Activated T-helper 1 cell treated with anti-CD3 and anti-CD28 coated beads, Interleukin-12 subunit alpha, Interleukin-12 subunit beta, Interleukin-2, Interleukin-4 antibody, amounts not matched to agents 30 ng/mL and 10 ng/mL and 1 ng/mL, durations not matched to agents 14 hours and 24 hours and 36 hours (primary cell): ENCODE data around the gene SLC35D2. TPM values are rescaled to one million over a fixed set of nuclear protein-coding genes. Genes with fewer than 3 reads are reported as not detected.
"Not testable (repeated sequence)": the region's sequence is repeated elsewhere in the genome, so short reads cannot be mapped to it uniquely, and the experiment has no call there.

Source experiments
- DNase-seq: peaks from one replicate; pipeline ENCODE4 v3.0.0; 2021; ENCODE audit warnings: low spot score
- H3K27ac Mint-ChIP-seq: one replicate; pipeline ENCODE4 v1.8.0; 2021; ENCODE audit warnings: mild to moderate bottlenecking, mixed read lengths
- H3K27me3 Mint-ChIP-seq: one replicate; pipeline ENCODE4 v1.8.0; 2022; ENCODE audit warnings: mild to moderate bottlenecking, moderate library complexity, mixed read lengths; ENCODE audit not compliant: insufficient read depth
- H3K36me3 Mint-ChIP-seq: one replicate; pipeline ENCODE4 v1.8.0; 2021; ENCODE audit warnings: low read depth, mixed read lengths
- H3K4me1 Mint-ChIP-seq: one replicate; pipeline ENCODE4 v1.8.0; 2021; ENCODE audit warnings: low read depth, mixed read lengths
- H3K4me3 Mint-ChIP-seq: one replicate; pipeline ENCODE4 v1.8.0; 2021; ENCODE audit warnings: mild to moderate bottlenecking, moderate library complexity, mixed read lengths
- H3K9me3 Mint-ChIP-seq: one replicate; pipeline ENCODE4 v1.8.0; 2021; ENCODE audit warnings: mixed read lengths
- intact Hi-C: fragments of 100-400 bp; cut with micrococcal nuclease; formaldehyde crosslinking; loops from one replicate; pipeline ENCODE4 v1.15.1; 2024
- total RNA-seq: library from RNA; stranded (reverse); gene quantifications from 2 replicates; pipeline ENCODE4 v1.2.3, GENCODE V29; 2022

SLC35D2 gene
- total RNA-seq, 1 donor from 2014 or later = 8.5 TPM

GRCh38 chr9:96392263-96392662 is 8.8 kb upstream of the SLC35D2 start:
- DNase-seq = no peak
- Mint-ChIP-seq H3K4me1 (peaks cover 28% of the 10 kb centered on the region), H3K27me3 (no peaks in the 10 kb centered on the region), H3K9me3 (no peaks in the 10 kb centered on the region), H3K36me3 (peaks cover 30% of the 10 kb centered on the region), H3K4me3 (no peak overlapping the region), H3K27ac (no peak overlapping the region)
- intact Hi-C loops = no loop called here

DNA sequence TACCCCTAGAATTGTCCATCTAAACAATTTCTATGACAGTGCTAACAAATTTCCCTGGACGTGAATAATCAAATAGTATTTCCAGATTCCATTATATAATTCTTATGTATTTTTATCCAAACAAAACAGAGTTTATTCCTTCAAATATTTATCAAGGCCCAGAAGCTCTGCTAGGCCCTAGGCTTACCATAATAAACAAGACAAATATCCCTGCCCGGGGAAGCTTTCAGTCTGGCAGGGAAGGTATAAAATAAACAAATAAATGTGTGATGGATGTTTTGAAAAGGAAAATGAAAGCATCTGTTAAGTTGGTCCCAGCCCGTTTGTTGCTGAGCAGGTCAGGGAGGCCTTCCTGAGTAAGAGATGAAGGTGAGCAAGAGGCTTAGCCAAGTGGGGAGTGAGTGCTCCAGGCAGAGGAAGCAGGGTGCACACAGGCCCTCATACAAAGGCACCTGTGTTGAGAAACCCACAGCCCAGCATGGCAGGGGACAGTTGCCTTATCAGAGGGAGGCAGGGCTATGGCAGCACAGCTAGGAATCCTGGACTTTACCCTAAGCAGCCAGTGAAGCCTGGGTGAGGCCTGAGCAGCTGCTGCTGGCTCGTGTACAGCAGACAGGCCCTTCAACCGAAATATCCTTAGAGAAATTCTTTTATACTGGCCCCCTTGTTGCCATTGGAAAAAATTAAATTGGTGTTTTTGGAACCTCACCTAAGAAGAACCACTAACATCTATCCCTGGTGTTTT is 7.7 kb upstream of the SLC35D2 start:
- H3K4me3 Mint-ChIP-seq = no peak overlapping the region
- H3K36me3 Mint-ChIP-seq = peaks cover 37% of the 10 kb centered on the region
- H3K27me3 Mint-ChIP-seq = no peaks in the 10 kb centered on the region
- intact Hi-C loops = no loop called here
- peaks cover 34% of the 10 kb centered on the region for H3K4me1 Mint-ChIP-seq
- H3K27ac Mint-ChIP-seq = peak overlapping the region; percentile 40
- no peak for DNase-seq
- H3K9me3 Mint-ChIP-seq = no peaks in the 10 kb centered on the region

DNA sequence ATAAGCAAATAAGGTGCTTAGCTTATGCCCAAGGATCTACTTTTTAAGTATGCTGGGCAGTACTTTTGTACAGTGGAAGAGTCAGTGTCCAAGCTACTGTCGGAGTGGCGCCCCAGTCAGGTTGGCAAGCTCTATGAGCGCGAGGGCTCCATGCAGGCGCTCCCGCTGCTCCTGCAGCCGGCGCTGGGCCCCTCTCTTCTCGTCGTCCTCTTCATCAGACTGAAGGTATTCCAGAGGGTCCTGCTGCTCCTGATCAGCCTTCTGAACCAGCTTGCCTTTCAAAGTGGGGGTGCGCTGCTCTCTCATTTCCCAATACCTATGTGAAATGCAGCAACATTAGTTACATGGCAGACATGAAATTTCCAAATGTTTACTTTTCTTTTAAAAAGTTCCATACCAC is 4.6 kb upstream of the SLC35D2 start:
- no peak for DNase-seq
- no peaks in the 10 kb centered on the region for H3K9me3 Mint-ChIP-seq
- intact Hi-C loops = no loop called here
- H3K27me3 Mint-ChIP-seq = no peaks in the 10 kb centered on the region
- no peak overlapping the region for H3K4me3 Mint-ChIP-seq
- H3K36me3 Mint-ChIP-seq = peaks cover 37% of the 10 kb centered on the region
- H3K27ac Mint-ChIP-seq = no peak overlapping the region
- peaks cover 36% of the 10 kb centered on the region for H3K4me1 Mint-ChIP-seq

DNA sequence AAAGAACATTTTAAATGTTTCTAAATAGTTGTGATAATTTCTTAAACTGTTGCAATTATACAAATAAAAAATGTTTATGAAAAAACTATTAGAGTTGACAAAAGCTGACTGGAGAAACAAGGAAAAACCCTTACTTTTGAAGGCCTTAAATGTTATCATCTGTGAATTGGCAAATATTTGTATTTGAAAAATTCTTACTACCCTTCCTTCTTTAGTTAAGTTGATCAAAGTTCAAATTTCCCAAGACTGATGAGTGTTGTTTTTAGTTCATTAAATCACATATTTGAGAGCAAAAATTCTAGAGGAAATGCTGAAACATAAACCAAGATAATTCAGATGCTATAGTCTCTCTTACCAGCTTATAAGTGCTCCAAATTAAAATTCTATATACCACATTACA is 2.6 kb upstream of the SLC35D2 start:
- H3K4me1 Mint-ChIP-seq = peaks cover 38% of the 10 kb centered on the region
- H3K27ac Mint-ChIP-seq = no peak overlapping the region
- H3K36me3 Mint-ChIP-seq = peaks cover 42% of the 10 kb centered on the region
- no peaks in the 10 kb centered on the region for H3K9me3 Mint-ChIP-seq
- DNase-seq = no peak
- intact Hi-C loops = no loop called here
- no peaks in the 10 kb centered on the region for H3K27me3 Mint-ChIP-seq
- no peak overlapping the region for H3K4me3 Mint-ChIP-seq

DNA sequence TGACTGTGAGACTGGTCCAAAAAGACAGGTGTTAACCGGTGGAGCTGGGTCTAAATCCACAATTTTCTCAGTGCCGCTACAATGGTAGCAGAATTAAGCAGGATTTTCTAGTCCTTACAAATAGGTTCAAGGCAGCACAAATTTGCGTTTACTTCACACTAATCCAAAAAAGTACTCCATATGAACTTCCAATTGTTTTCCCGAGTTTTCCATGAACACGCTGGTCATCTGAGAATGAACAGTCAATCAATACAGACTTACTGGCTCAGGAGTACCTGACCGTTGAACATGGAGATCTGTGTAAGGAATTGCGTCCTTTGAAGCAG is 709 bp downstream of the SLC35D2 start:
- Mint-ChIP-seq H3K4me1 (peaks cover 38% of the 10 kb centered on the region), H3K9me3 (no peaks in the 10 kb centered on the region), H3K27me3 (no peaks in the 10 kb centered on the region), H3K27ac (no peak overlapping the region), H3K4me3 (peak overlapping the region; percentile 80), H3K36me3 (peaks cover 33% of the 10 kb centered on the region)
- intact Hi-C loops = loop anchor here (2.0 kb wide), 1 partner anchor 38 kb away; no protein-coding TSS in a partner anchor
- no peak for DNase-seq

DNA sequence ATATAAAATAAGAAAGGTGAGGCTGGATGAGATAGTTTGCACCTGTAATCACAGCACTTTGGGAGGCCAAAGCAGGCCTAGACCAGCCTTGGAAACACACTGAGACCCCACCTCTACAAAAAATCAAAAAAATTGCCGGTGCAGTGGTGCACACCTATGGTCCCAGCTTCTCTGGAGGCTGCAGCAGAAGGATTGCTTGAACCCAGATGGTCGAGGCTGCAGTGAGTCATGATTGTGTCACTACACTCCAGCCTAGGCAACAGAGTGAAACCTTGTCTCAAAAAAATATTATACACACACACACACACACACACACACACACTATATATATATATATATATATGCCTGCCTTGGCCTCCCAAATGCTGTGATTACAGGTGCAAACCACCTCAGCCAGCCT is 1.3 kb downstream of the SLC35D2 start:
- no peak for DNase-seq
- Mint-ChIP-seq H3K4me1 (peaks cover 38% of the 10 kb centered on the region), H3K27me3 (no peaks in the 10 kb centered on the region), H3K36me3 (peaks cover 28% of the 10 kb centered on the region), H3K27ac (no peak overlapping the region), H3K4me3 (no peak overlapping the region), H3K9me3 (no peaks in the 10 kb centered on the region)
- intact Hi-C loops = loop anchor here (2.0 kb wide), 1 partner anchor 39 kb away; no protein-coding TSS in a partner anchor

DNA sequence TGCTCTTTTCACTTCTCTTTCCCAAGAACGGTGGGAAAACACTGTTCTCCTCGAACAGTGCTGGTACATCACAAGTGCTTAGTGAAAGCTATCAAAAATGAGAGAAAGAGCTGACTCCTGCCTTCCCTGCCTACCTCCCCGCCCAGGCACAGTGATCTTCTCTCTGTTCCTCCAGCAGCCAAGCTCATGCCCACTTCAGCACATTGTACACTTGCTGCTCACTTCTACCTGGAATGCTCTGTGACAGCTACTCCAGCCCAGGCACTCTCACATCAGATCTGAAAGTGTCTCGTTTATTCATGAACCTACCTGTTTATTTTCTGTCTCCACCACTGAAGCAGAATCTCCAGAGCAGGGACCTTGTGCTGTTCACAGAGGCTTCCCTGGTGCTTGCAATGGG is 1.8 kb downstream of the SLC35D2 start:
- DNase-seq = no peak
- Mint-ChIP-seq H3K4me3 (no peak overlapping the region), H3K27me3 (no peaks in the 10 kb centered on the region), H3K27ac (no peak overlapping the region), H3K4me1 (peaks cover 36% of the 10 kb centered on the region), H3K36me3 (peaks cover 24% of the 10 kb centered on the region), H3K9me3 (no peaks in the 10 kb centered on the region)
- intact Hi-C loops = loop anchor here (2.0 kb wide), 1 partner anchor 39 kb away; no protein-coding TSS in a partner anchor

DNA sequence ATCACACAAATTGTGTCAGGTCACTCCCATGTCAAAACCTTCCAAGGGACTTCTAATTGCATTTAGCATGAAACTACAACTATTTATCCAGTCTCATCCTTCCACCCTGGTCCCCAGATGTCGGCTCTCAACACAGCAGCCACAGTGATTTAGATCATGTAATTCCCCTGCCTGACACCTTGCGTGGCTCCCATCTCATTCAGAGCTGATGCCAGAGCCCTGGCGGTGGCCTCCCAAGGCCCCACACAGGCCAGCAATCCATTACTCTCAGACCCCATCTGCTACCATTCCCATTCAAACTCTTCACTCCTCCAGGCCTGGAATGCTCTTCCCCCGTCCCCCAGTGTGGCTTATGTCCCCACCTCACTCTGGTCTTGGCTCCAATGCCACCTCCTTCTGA is 2.4 kb downstream of the SLC35D2 start:
- Mint-ChIP-seq H3K4me3 (no peak overlapping the region), H3K27me3 (no peaks in the 10 kb centered on the region), H3K9me3 (no peaks in the 10 kb centered on the region), H3K4me1 (peaks cover 31% of the 10 kb centered on the region), H3K36me3 (peaks cover 20% of the 10 kb centered on the region), H3K27ac (no peak overlapping the region)
- intact Hi-C loops = no loop called here
- DNase-seq = no peak

- Mint-ChIP-seq H3K4me1 (peaks cover 24% of the 10 kb centered on the region), H3K9me3 (no peaks in the 10 kb centered on the region), H3K36me3 (peaks cover 15% of the 10 kb centered on the region), H3K27ac (no peak overlapping the region), H3K27me3 (no peaks in the 10 kb centered on the region), H3K4me3 (no peak overlapping the region)
- intact Hi-C loops = no loop called here
- no peak for DNase-seq
These were observed 4.0 kb downstream of the SLC35D2 start for GRCh38 chr9:96379461-96379860.

GRCh38 chr9:96378187-96378586 is 5.3 kb downstream of the SLC35D2 start:
- intact Hi-C loops = no loop called here
- no peak for DNase-seq
- peaks cover 18% of the 10 kb centered on the region for H3K4me1 Mint-ChIP-seq

GRCh38 chr9:96376891-96377874 is 6.3 kb downstream of the SLC35D2 start:
- Mint-ChIP-seq H3K36me3 (peaks cover 12% of the 10 kb centered on the region), H3K27ac (no peak overlapping the region), H3K4me3 (no peak overlapping the region), H3K9me3 (no peaks in the 10 kb centered on the region), H3K4me1 (peaks cover 18% of the 10 kb centered on the region), H3K27me3 (no peaks in the 10 kb centered on the region)
- intact Hi-C loops = no loop called here
- DNase-seq = no peak

More at GRCh38 chr9:96378187-96378586, 5.3 kb downstream of the SLC35D2 start:
- H3K27me3 Mint-ChIP-seq = no peaks in the 10 kb centered on the region
- H3K36me3 Mint-ChIP-seq = peaks cover 15% of the 10 kb centered on the region
- no peaks in the 10 kb centered on the region for H3K9me3 Mint-ChIP-seq
- no peak overlapping the region for H3K4me3 Mint-ChIP-seq
- no peak overlapping the region for H3K27ac Mint-ChIP-seq

DNA sequence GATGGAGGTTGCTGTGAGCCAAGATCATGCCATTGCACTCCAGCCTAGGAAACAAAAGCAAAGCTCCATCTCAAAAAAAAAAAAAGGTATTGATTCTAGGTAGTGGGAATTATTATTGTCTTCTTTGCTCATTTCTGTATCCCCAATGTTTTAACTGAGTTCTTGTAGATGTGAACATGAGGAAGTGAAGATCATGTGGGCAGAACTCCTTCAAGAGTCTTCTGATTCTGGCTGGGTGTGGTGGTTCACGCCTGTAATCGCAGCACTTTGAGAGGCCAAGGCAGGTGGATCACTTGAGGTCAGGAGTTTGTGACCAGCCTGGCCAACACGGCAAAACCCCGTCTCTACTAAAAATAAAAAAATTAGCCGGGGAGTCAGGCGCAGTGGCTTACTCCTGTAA is 8.0 kb downstream of the SLC35D2 start:
- H3K4me1 Mint-ChIP-seq, H3K4me3 Mint-ChIP-seq, intact Hi-C loops, DNase-seq, H3K9me3 Mint-ChIP-seq, H3K27ac Mint-ChIP-seq, H3K27me3 Mint-ChIP-seq, H3K36me3 Mint-ChIP-seq: not testable (repeated sequence)

GRCh38 chr9:96367943-96368342 is 15.6 kb downstream of the SLC35D2 start:
- H3K4me1 Mint-ChIP-seq = no peaks in the 10 kb centered on the region
- no peaks in the 10 kb centered on the region for H3K27me3 Mint-ChIP-seq
- no peak for DNase-seq
- peaks cover 2% of the 10 kb centered on the region for H3K36me3 Mint-ChIP-seq
- no peak overlapping the region for H3K27ac Mint-ChIP-seq
- intact Hi-C loops = no loop called here
- no peaks in the 10 kb centered on the region for H3K9me3 Mint-ChIP-seq
- no peak overlapping the region for H3K4me3 Mint-ChIP-seq
